Liver (tissue), 9 donors: ENCODE data around the gene FAM9C. TPM values are rescaled to one million over a fixed set of nuclear protein-coding genes. Genes with fewer than 3 reads are reported as not detected.

Source experiments
- DNase-seq: peaks from one replicate; pipeline ENCODE4 v3.0.0-alpha.2; 2017; ENCODE audit warnings: low spot score
- H3K27ac ChIP-seq, 2 donors: one replicate each; pipeline ENCODE4 v1.7.0; 2013; ENCODE audit warnings: inconsistent platforms in 2 of 2, low read length in 2 of 2, control low read depth in 1 of 2, low read depth in 1 of 2, mild to moderate bottlenecking in 1 of 2
- H3K27me3 ChIP-seq, 4 donors: one replicate each; pipeline versions ENCODE4 v1.6.1 to v1.7.0; 2013; ENCODE audit warnings: low read length in 3 of 4, inconsistent platforms in 1 of 4, mild to moderate bottlenecking in 1 of 4, moderate library complexity in 1 of 4; ENCODE audit not compliant: control insufficient read depth in 4 of 4, insufficient read depth in 4 of 4
- H3K36me3 ChIP-seq, 4 donors: one replicate each; pipeline versions ENCODE4 v1.6.1 to v1.7.0; 2013; ENCODE audit warnings: low read length in 3 of 4, mild to moderate bottlenecking in 3 of 4, low read depth in 1 of 4, moderate library complexity in 1 of 4; ENCODE audit not compliant: control insufficient read depth in 4 of 4, insufficient read depth in 3 of 4
- H3K4me1 ChIP-seq, 4 donors: one replicate each; pipeline versions ENCODE4 v1.6.1 to v1.7.0; 2013; ENCODE audit warnings: low read length in 3 of 4, mild to moderate bottlenecking in 3 of 4, moderate library complexity in 1 of 4; ENCODE audit not compliant: control insufficient read depth in 4 of 4, insufficient read depth in 4 of 4
- H3K4me3 ChIP-seq, 3 donors: one replicate each; pipeline versions ENCODE4 v1.6.1 to v1.7.0; 2013; ENCODE audit warnings: low read length in 3 of 3, control low read depth in 1 of 3, low read depth in 1 of 3, mild to moderate bottlenecking in 1 of 3
- H3K9ac ChIP-seq, 2 donors: one replicate each; pipeline ENCODE4 v1.7.0; 2013; ENCODE audit warnings: low read length in 2 of 2, mild to moderate bottlenecking in 2 of 2, moderate library complexity in 2 of 2, control low read depth in 1 of 2, low read depth in 1 of 2
- H3K9me3 ChIP-seq, 4 donors: one replicate each; pipeline versions ENCODE4 v1.6.1 to v1.7.0; 2013; ENCODE audit warnings: low read length in 3 of 4; ENCODE audit not compliant: control insufficient read depth in 4 of 4
- CTCF ChIP-seq: fragments of 150-350 bp; IDR thresholded peaks from 2 replicates; pipeline ENCODE4 v1.5.1; 2017; ENCODE audit warnings: improper control_type of control experiment, low read depth, low read length; ENCODE audit not compliant: missing input control
- EGR1 ChIP-seq, 2 donors: IDR thresholded peaks; 2 replicates each; pipeline ENCODE4 v1.6.1; 2016 to 2018; ENCODE audit warnings: antibody characterized with exemption in 2 of 2, low read depth in 2 of 2
- GABPA ChIP-seq, 2 donors: IDR thresholded peaks in 1 of 2; conservative IDR thresholded peaks in 1 of 2; 2 replicates each; pipeline ENCODE4 v1.6.1; 2016; ENCODE audit warnings: antibody characterized with exemption in 2 of 2, mild to moderate bottlenecking in 1 of 2, moderate library complexity in 1 of 2
- HNF4A ChIP-seq, 2 donors: conservative IDR thresholded peaks; 2 replicates each; pipeline ENCODE4 v1.6.1; 2016; ENCODE audit warnings: antibody characterized with exemption in 2 of 2, mild to moderate bottlenecking in 2 of 2
- HNF4G ChIP-seq: IDR thresholded peaks from 2 replicates; pipeline ENCODE4 v1.6.1; 2016; ENCODE audit warnings: antibody characterized with exemption
- JUND ChIP-seq, 2 donors: IDR thresholded peaks; 2 replicates each; pipeline ENCODE4 v1.6.1; 2016; ENCODE audit warnings: antibody characterized with exemption in 2 of 2
- MAX ChIP-seq: IDR thresholded peaks from 2 replicates; pipeline ENCODE4 v1.6.1; 2016; ENCODE audit warnings: antibody characterized with exemption
- NR2F2 ChIP-seq: IDR thresholded peaks from 2 replicates; pipeline ENCODE4 v1.6.1; 2016; ENCODE audit warnings: antibody characterized with exemption
- RAD21 ChIP-seq, 2 donors: IDR thresholded peaks; 2 replicates each; pipeline ENCODE4 v1.6.1; 2016; ENCODE audit warnings: antibody characterized with exemption in 2 of 2, mild to moderate bottlenecking in 2 of 2
- REST ChIP-seq: IDR thresholded peaks from 2 replicates; pipeline ENCODE4 v1.6.1; 2016; ENCODE audit warnings: antibody characterized with exemption, mild to moderate bottlenecking
- RXRA ChIP-seq, 2 donors: IDR thresholded peaks; 2 replicates each; pipeline ENCODE4 v1.6.1; 2017 to 2018; ENCODE audit warnings: antibody characterized with exemption in 2 of 2, mild to moderate bottlenecking in 1 of 2
- SP1 ChIP-seq: IDR thresholded peaks from 2 replicates; pipeline ENCODE4 v1.6.1; 2018; ENCODE audit warnings: antibody characterized with exemption, mild to moderate bottlenecking
- TAF1 ChIP-seq: conservative IDR thresholded peaks from 2 replicates; pipeline ENCODE4 v1.6.1; 2016; ENCODE audit warnings: antibody characterized with exemption, mild to moderate bottlenecking
- YY1 ChIP-seq: IDR thresholded peaks from 2 replicates; pipeline ENCODE4 v1.6.1; 2016; ENCODE audit warnings: antibody characterized with exemption, mild to moderate bottlenecking
- WGBS: extraction: QIAGEN DNeasy Blood & Tissue Kit; methylation state at CpG from one replicate; pipeline ENCODE4 v1.1.7; 2013; 5-methylcytosine and 5-hydroxymethylcytosine counted together
- polyA plus RNA-seq, 2 donors: library from polyadenylated mRNA; stranded (reverse) in 1 of 2; unstranded in 1 of 2; fragments of 200-250 nt in 1 of 2; fragments of >200 nt in 1 of 2; fragmentation: Nextera tagmentation in 1 of 2; extraction: Ambion mirVana in 1 of 2; gene quantifications; one replicate each; pipeline versions ENCODE4 v1.2.1 to v1.2.3, GENCODE V29; 2013 to 2015
- total RNA-seq, 2 donors: library from RNA; depleted of rRNA; stranded (reverse); fragments of >200 nt; gene quantifications; one replicate each; pipeline ENCODE4 v1.2.3, GENCODE V29; 2014
- TF ChIP-seq, protein P1 (sequence below): IDR thresholded peaks from 2 replicates; pipeline ENCODE4 v1.6.1; 2016; ENCODE audit warnings: antibody characterized with exemption
- TF ChIP-seq, protein P2 (sequence below): IDR thresholded peaks from 2 replicates; pipeline ENCODE4 v1.6.1; 2016; ENCODE audit warnings: antibody characterized with exemption
- donor health status: healthy.
- donor health status: healthy.
- donor health status: healthy.
- donor health status: healthy.
- donor health status: healthy.

FAM9C gene
- total and polyA plus RNA-seq, 4 donors, result not detected

DNA sequence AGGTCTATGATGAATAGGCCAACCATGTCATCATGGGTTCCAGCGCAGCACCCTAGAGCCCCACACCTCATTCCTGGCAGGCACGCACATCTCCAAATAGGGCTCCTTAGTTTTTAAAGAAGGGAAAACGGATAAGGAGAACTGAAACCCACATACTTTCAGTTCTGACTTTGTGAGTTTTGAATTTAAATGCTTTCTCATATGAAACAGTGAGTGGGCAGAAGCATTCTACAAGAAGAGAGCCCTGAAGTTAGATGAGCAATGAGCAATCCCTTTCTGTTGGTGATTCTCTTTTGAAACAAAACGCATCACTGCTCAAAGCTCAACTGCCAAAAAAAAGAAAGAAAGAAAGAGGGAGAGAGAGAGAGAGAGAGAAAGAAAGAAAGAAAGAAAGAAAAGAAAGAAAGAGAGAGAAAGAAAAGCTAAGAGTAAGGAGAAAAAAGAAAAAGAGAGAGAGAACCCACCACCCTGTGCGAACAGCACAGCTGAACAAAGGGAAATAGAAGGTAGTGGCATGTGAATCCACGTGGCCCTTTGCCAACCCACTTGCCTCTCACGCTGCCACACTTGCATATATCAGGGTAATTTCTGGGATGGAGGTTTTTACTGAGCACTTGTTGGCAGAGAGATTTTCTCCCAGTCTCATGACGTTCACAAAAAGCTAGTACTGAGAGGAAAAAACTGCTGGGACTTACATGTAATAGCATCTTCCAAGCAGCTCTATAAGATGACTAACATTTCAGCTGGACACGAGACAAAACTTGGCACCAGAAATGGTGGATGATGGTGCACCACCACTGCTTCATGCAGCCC, 38.6 kb downstream of the FAM9C start:
- no peak for DNase-seq
- Histone ChIP-seq H3K9me3 (no peaks in the 10 kb centered on the region), H3K27me3 (no peaks in the 10 kb centered on the region), H3K36me3 (no peaks in the 10 kb centered on the region), H3K9ac (no peak overlapping the region), H3K4me3 (no peak overlapping the region), H3K4me1 (peaks cover 0 to 10% (median 5%) of the 10 kb centered on the region in 4 donors), H3K27ac (no peak overlapping the region)
- TF ChIP-seq SP1, result no peak
- TF ChIP-seq RAD21 (IDR thresholded peaks at IDR 0.05), result no peak
- no peak for TF ChIP-seq NR2F2
- no peak for TF ChIP-seq EGR1 (IDR thresholded peaks at IDR 0.05; ENCODE audit: low read depth in 2 of 2)
- no peak for TF ChIP-seq RXRA (IDR thresholded peaks at IDR 0.05)
- TF ChIP-seq GABPA (IDR thresholded peaks at IDR 0.05 in 1 of 2, conservative IDR thresholded peaks at IDR 0.05 in 1 of 2), result no peak
- no peak for TF ChIP-seq TAF1
- TF ChIP-seq HNF4A (conservative IDR thresholded peaks at IDR 0.05), result no peak
- TF ChIP-seq JUND (IDR thresholded peaks at IDR 0.05), result no peak
- TF ChIP-seq MAX, result no peak
- TF ChIP-seq YY1, result no peak
- TF ChIP-seq HNF4G, result no peak
- no peak for TF ChIP-seq CTCF
- no peak for TF ChIP-seq REST
- TF ChIP-seq, protein P1, sequence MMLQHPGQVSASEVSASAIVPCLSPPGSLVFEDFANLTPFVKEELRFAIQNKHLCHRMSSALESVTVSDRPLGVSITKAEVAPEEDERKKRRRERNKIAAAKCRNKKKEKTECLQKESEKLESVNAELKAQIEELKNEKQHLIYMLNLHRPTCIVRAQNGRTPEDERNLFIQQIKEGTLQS, result no peak
- TF ChIP-seq, protein P2, sequence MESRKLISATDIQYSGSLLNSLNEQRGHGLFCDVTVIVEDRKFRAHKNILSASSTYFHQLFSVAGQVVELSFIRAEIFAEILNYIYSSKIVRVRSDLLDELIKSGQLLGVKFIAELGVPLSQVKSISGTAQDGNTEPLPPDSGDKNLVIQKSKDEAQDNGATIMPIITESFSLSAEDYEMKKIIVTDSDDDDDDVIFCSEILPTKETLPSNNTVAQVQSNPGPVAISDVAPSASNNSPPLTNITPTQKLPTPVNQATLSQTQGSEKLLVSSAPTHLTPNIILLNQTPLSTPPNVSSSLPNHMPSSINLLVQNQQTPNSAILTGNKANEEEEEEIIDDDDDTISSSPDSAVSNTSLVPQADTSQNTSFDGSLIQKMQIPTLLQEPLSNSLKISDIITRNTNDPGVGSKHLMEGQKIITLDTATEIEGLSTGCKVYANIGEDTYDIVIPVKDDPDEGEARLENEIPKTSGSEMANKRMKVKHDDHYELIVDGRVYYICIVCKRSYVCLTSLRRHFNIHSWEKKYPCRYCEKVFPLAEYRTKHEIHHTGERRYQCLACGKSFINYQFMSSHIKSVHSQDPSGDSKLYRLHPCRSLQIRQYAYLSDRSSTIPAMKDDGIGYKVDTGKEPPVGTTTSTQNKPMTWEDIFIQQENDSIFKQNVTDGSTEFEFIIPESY, result no peak
- WGBS, result 72% methylated on average over 9 of the region's 9 CpGs
